ENCODE results near the gene ATP5PB.

GRCh38 chr1:111466480-111466879 is 17.2 kb downstream of the ATP5PB start:
- TF ChIP-seq CTCF (IDR thresholded peaks at IDR 0.05) (no peak), POLR2AphosphoS5 (IDR thresholded peaks at IDR 0.05) (no peak), EP300 (IDR thresholded peaks at IDR 0.05) (no peak), POLR2A (IDR thresholded peaks at IDR 0.05) (no peak)

All from sigmoid colon (tissue), 4 donors.